HCT116 (cell line): Measurements from ENCODE around the gene OVAAL. TPM values are rescaled to one million over a fixed set of nuclear protein-coding genes. Genes with fewer than 3 reads are reported as not detected.

Experiments
- ATAC-seq: fragments of 200-7000 bp; cut with Tn5 transposase; 2 replicates; pipeline ENCODE4 v1.9.1; 2020; ENCODE audit warnings: mild to moderate bottlenecking, moderate library complexity
- BruUV-seq: library from RNA; stranded (reverse); fragments of 400-500 nt; replicated peaks from 2 replicates; lab custom pipeline; 2021; lab: Mats Ljungman, UMichigan
- CTCF ChIA-PET: fragments of 300-600 bp; sonication (Branson Sonifier 250); formaldehyde crosslinking; loops from one replicate; lab custom pipeline; 2021; ENCODE audit warnings: antibody characterized with exemption; lab: Charles Lee
- POLR2A ChIA-PET: fragments of 300-600, 350-600 bp; sonication (Branson Sonifier 250); formaldehyde crosslinking; loops from one replicate; lab custom pipeline; 2021; ENCODE audit warnings: antibody characterized with exemption; lab: Charles Lee
- RAD21 ChIA-PET, 2 experiments: fragments of 300-600 bp; sonication (Branson Sonifier 250); formaldehyde crosslinking; loops; one replicate each; lab custom pipeline; 2023; ENCODE audit warnings: low total read pairs in 2 of 2; ENCODE audit not compliant: uncharacterized antibody in 2 of 2, unreplicated experiment in 2 of 2, low non-redundant PET in 1 of 2; lab: Charles Lee
- DNase-seq: peaks from one replicate; pipeline ENCODE4 v3.0.0-alpha.2; 2010; ENCODE audit warnings: low read depth, low spot score
- H2AFZ ChIP-seq: fragments of 200-600 bp; shearing (Covaris generic), sonication (generic); 2 replicates; pipeline ENCODE4 v1.6.1; 2017; ENCODE audit warnings: low read depth, mixed run types, mixed read lengths, antibody characterized with exemption, low read length; ENCODE audit not compliant: poor library complexity, severe bottlenecking
- H3K27ac ChIP-seq: 2 replicates; pipeline ENCODE4 v1.5.1; 2012; ENCODE audit warnings: low read depth, low read length
- H3K27me3 ChIP-seq: fragments of 200-600 bp; sonication (generic); 2 replicates; pipeline ENCODE4 v1.6.1; 2016; ENCODE audit warnings: mixed run types, low read length, mixed read lengths; ENCODE audit not compliant: insufficient read depth
- H3K36me3 ChIP-seq, 2 experiments: fragments of 200-500 bp in 1 of 2; fragments of 200-600 bp in 1 of 2; sonication (Bioruptor generic) in 1 of 2; sonication (generic) in 1 of 2; 2 replicates each; pipeline versions ENCODE4 v1.5.1 to v1.6.1; 2014 to 2016; ENCODE audit warnings: low read length in 2 of 2, inconsistent platforms in 1 of 2, mixed read lengths in 1 of 2, mixed run types in 1 of 2; ENCODE audit not compliant: insufficient read depth in 2 of 2, control insufficient read depth in 1 of 2
- H3K4me1 ChIP-seq, 2 experiments: fragments of 200-600 bp in 1 of 2; sonication (generic) in 1 of 2; 2 replicates each; pipeline versions ENCODE4 v1.5.1 to v1.6.1; 2012 to 2017; ENCODE audit warnings: low read length in 2 of 2, inconsistent platforms in 1 of 2, mild to moderate bottlenecking in 1 of 2, mixed read lengths in 1 of 2, mixed run types in 1 of 2, moderate library complexity in 1 of 2; ENCODE audit not compliant: insufficient read depth in 2 of 2, control insufficient read depth in 1 of 2
- H3K4me2 ChIP-seq: fragments of 200-600 bp; sonication (generic); 2 replicates; pipeline ENCODE4 v1.6.1; 2017; ENCODE audit warnings: mixed run types, low read length, mixed read lengths
- H3K4me3 ChIP-seq, 2 experiments: fragments of 200-600 bp in 1 of 2; sonication (generic) in 1 of 2; replicated peaks in 1 of 2; 2 replicates each; pipeline ENCODE4 v1.5.1; 2011 to 2016; ENCODE audit warnings: low read length in 2 of 2, control low read depth in 1 of 2, low read depth in 1 of 2, mild to moderate bottlenecking in 1 of 2, mixed read lengths in 1 of 2, mixed run types in 1 of 2
- H3K79me2 ChIP-seq: fragments of 200-600 bp; sonication (generic); 2 replicates; pipeline ENCODE4 v1.6.1; 2017; ENCODE audit warnings: mild to moderate bottlenecking, mixed run types, low read length, moderate library complexity, mixed read lengths; ENCODE audit not compliant: insufficient read depth
- H3K9ac ChIP-seq: fragments of 200-600 bp; sonication (generic); 2 replicates; pipeline ENCODE4 v1.6.1; 2016; ENCODE audit warnings: low read length, mixed read lengths
- H3K9me2 ChIP-seq: fragments of 200-600 bp; sonication (generic), shearing (Covaris generic); 2 replicates; pipeline ENCODE4 v1.6.1; 2017; ENCODE audit warnings: mixed run types, mild to moderate bottlenecking, moderate library complexity; ENCODE audit not compliant: insufficient read depth
- H3K9me3 ChIP-seq, 2 experiments: fragments of 200-500 bp in 1 of 2; fragments of 200-600 bp in 1 of 2; sonication (Bioruptor generic) in 1 of 2; sonication (generic) in 1 of 2; 2 replicates each; pipeline ENCODE4 v1.6.1; 2014 to 2017; ENCODE audit warnings: low read length in 2 of 2, mixed read lengths in 2 of 2, inconsistent platforms in 1 of 2, low read depth in 1 of 2, mild to moderate bottlenecking in 1 of 2, mixed run types in 1 of 2, moderate library complexity in 1 of 2; ENCODE audit not compliant: control insufficient read depth in 1 of 2, insufficient read depth in 1 of 2
- H4K20me1 ChIP-seq: fragments of 200-600 bp; sonication (generic), shearing (Covaris generic); 2 replicates; pipeline ENCODE4 v1.6.1; 2017; ENCODE audit warnings: mixed run types, mild to moderate bottlenecking, moderate library complexity; ENCODE audit not compliant: insufficient read depth
- CBX3 ChIP-seq: IDR thresholded peaks from 2 replicates; pipeline ENCODE4 v1.6.1; 2012; ENCODE audit warnings: low read depth
- CTCF ChIP-seq, 3 experiments: fragments of 200-600 bp in 1 of 3; sonication (generic) in 1 of 3; IDR thresholded peaks in 2 of 3; conservative IDR thresholded peaks in 1 of 3; 2 replicates each; pipeline ENCODE4 v1.5.1; 2012 to 2017; ENCODE audit warnings: low read depth in 2 of 3, low read length in 2 of 3, antibody characterized with exemption in 1 of 3, borderline replicate concordance in 1 of 3, control low read depth in 1 of 3, mild to moderate bottlenecking in 1 of 3, mixed read lengths in 1 of 3, mixed run types in 1 of 3, moderate library complexity in 1 of 3; ENCODE audit not compliant: insufficient read depth in 1 of 3
- ELF1 ChIP-seq: IDR thresholded peaks from 2 replicates; pipeline ENCODE4 v1.6.1; 2012; ENCODE audit warnings: low read depth, borderline replicate concordance
- EZH2phosphoT487 ChIP-seq: fragments of 200-600 bp; IDR thresholded peaks from 2 replicates; pipeline ENCODE4 v1.6.1; 2018; ENCODE audit warnings: antibody characterized with exemption, borderline replicate concordance
- POLR2AphosphoS5 ChIP-seq: IDR thresholded peaks from 2 replicates; pipeline ENCODE4 v1.6.1; 2011; ENCODE audit warnings: mild to moderate bottlenecking, low read depth, low read length, moderate library complexity
- REST ChIP-seq: IDR thresholded peaks from 2 replicates; pipeline ENCODE4 v1.6.1; 2012; ENCODE audit warnings: low read depth
- TCF7L2 ChIP-seq: IDR thresholded peaks from 2 replicates; pipeline ENCODE4 v1.7.0; 2011; ENCODE audit warnings: borderline replicate concordance, inconsistent platforms; ENCODE audit not compliant: insufficient read depth, insufficient read length; ENCODE audit errors: extremely low read depth
- YY1 ChIP-seq: IDR thresholded peaks from 2 replicates; pipeline ENCODE4 v1.6.1; 2011; ENCODE audit warnings: low read length, low read depth, moderate library complexity, mild to moderate bottlenecking; ENCODE audit not compliant: insufficient replicate concordance; ENCODE audit errors: extremely low read depth
- ZBTB33 ChIP-seq: IDR thresholded peaks from 2 replicates; pipeline ENCODE4 v1.6.1; 2011; ENCODE audit warnings: mild to moderate bottlenecking, low read length, moderate library complexity; ENCODE audit not compliant: insufficient replicate concordance; ENCODE audit errors: extremely low read depth
- intact Hi-C: fragments of 100-400 bp; cut with micrococcal nuclease; formaldehyde crosslinking; loops from 2 replicates; pipeline ENCODE4 v1.10.0; 2022
- total RNA-seq: library from RNA; stranded (reverse); gene quantifications from one replicate; pipeline ENCODE4 v1.2.1, GENCODE V29; 2021; ENCODE audit not compliant: unreplicated experiment

OVAAL gene
- total RNA-seq, 1 experiment from 2014 or later: not detected

DNA sequence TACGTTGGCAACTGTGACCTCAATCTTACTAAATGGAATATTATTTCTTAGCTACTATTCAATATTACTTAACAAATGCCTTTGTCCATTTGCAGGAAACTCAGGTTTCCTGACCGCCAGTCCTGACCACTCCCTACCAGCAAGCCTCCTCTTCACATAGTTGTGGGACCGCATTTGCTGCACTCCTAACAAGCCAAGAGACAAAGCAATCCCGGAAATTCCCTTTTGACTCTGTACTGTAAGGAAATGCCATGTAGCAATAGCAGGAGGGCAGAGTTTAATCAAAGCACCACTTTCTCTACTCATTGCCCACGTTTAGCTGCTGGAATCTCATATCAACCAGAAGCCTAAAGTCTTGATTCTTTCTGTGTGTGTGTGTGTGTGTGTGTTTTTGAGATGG is 28.3 kb upstream of the OVAAL start:
- intact Hi-C loops: loop anchor here (5.0 kb wide), 4 partner anchors 102 to 612 kb away; partner anchors contain the start of gene XPR1
- H3K4me2 ChIP-seq: no peak overlapping the region
- H3K27me3 ChIP-seq: no peaks in the 10 kb centered on the region
- H3K9me3 ChIP-seq: no peaks in the 10 kb centered on the region
- no TSS peak for BruUV-seq
- H3K27ac ChIP-seq: no peak overlapping the region
- ChIA-PET CTCF (interaction anchor here (1.6 kb wide), 1 partner anchor 332 kb away, joined by 5 read pairs; no protein-coding TSS in a partner anchor), RAD21 (no interaction called here), POLR2A (no interaction called here)
- H2AFZ ChIP-seq: no peak overlapping the region
- H3K36me3 ChIP-seq: no peaks in the 10 kb centered on the region
- no peak overlapping the region for H3K4me3 ChIP-seq
- H3K9ac ChIP-seq: no peak overlapping the region
- no peaks in the 10 kb centered on the region for H3K79me2 ChIP-seq
- H4K20me1 ChIP-seq: no peaks in the 10 kb centered on the region
- DNase-seq: no peak
- ATAC-seq: no peak
- no peaks in the 10 kb centered on the region for H3K9me2 ChIP-seq
- TF ChIP-seq REST: no peak
- no peak for TF ChIP-seq ELF1
- no peak for TF ChIP-seq EZH2phosphoT487
- no peak for TF ChIP-seq POLR2AphosphoS5
- TF ChIP-seq ZBTB33: no peak
- TF ChIP-seq YY1: no peak
- no peak for TF ChIP-seq CTCF (IDR thresholded peaks at IDR 0.05 in 2 of 3, conservative IDR thresholded peaks at IDR 0.05 in 1 of 3; ENCODE audit: borderline replicate concordance in 1 of 3, insufficient read depth in 1 of 3, low read depth in 2 of 3, low read length in 2 of 3)
- TF ChIP-seq CBX3: no peak
- TF ChIP-seq TCF7L2: no peak
- peaks cover 3 to 15% of the 10 kb centered on the region in 2 experiments; a peak in 3 of 4 replicates for H3K4me1 ChIP-seq
